Gastrocnemius medialis (tissue), 4 donors: ENCODE data around the gene CUX1. TPM values are rescaled to one million over a fixed set of nuclear protein-coding genes. Genes with fewer than 3 reads are reported as not detected.

Experiments used
- ATAC-seq, 2 donors: fragments of 150-250 bp; one replicate each; pipeline ENCODE4 v1.9.1; 2016
- DNase-seq, 2 donors: peaks; one replicate each; pipeline ENCODE4 v3.0.0-alpha.2; 2019
- H3K27ac ChIP-seq, 4 donors: fragments of 200-600 bp; sonication (generic); 1 replicate in 1 of 4; 2 replicates in 3 of 4; pipeline ENCODE4 v1.5.1; 2016 to 2018; ENCODE audit warnings: mild to moderate bottlenecking in 2 of 4, moderate library complexity in 1 of 4
- H3K27me3 ChIP-seq, 3 donors: fragments of 200-600 bp; sonication (generic) in 2 of 3; 1 replicate in 1 of 3; 2 replicates in 2 of 3; pipeline versions ENCODE4 v1.5.1 to v1.6.0; 2016 to 2019; ENCODE audit warnings: mild to moderate bottlenecking in 1 of 3, moderate library complexity in 1 of 3
- H3K36me3 ChIP-seq, 2 donors: fragments of 200-600 bp; sonication (generic) in 1 of 2; one replicate each; pipeline ENCODE4 v1.5.1; 2017 to 2018
- H3K4me1 ChIP-seq, 2 donors: fragments of 200-600 bp; sonication (generic) in 1 of 2; one replicate each; pipeline ENCODE4 v1.5.1; 2016 to 2017; ENCODE audit warnings: mild to moderate bottlenecking in 2 of 2
- H3K4me3 ChIP-seq, 4 donors: fragments of 200-600 bp; sonication (generic) in 3 of 4; 1 replicate in 1 of 4; 2 replicates in 3 of 4; pipeline ENCODE4 v1.5.1; 2016 to 2019; ENCODE audit warnings: mild to moderate bottlenecking in 2 of 4
- H3K9me3 ChIP-seq, 3 donors: fragments of 200-600 bp; sonication (generic) in 2 of 3; 1 replicate in 1 of 3; 2 replicates in 2 of 3; pipeline ENCODE4 v1.5.1; 2016 to 2019
- POLR2A ChIP-seq, 2 donors: fragments of 450-650 bp; IDR thresholded peaks; one replicate each; pipeline ENCODE4 v1.6.1; 2017; ENCODE audit warnings: antibody characterized with exemption in 2 of 2, mild to moderate bottlenecking in 2 of 2, moderate library complexity in 2 of 2
- in situ Hi-C, 4 donors: fragments of 200-750 bp; cut with MboI; loops; one replicate each; pipeline versions ENCODE4 v1.15.0 to v1.8.0; 2017; ENCODE audit warnings: low sequenced_read_pairs in 4 of 4
- intact Hi-C: fragments of 100-400 bp; cut with DNase I; formaldehyde crosslinking; loops from one replicate; pipeline ENCODE4 v1.15.1; 2023; ENCODE audit warnings: low total_unique reads
- total RNA-seq, 4 donors: library from RNA; depleted of rRNA; stranded (reverse); fragments of >200 nt; gene quantifications; one replicate each; pipeline versions ENCODE4 v1.1.0 to v1.2.3, GENCODE V29; 2016
- TF ChIP-seq, protein P1 (sequence below), 5 experiments: fragments of 450-650 bp in 3 of 5; fragments of 200-600 bp in 2 of 5; sonication (generic) in 2 of 5; IDR thresholded peaks in 4 of 5; conservative IDR thresholded peaks in 1 of 5; 1 replicate in 4 of 5; 2 replicates in 1 of 5; pipeline ENCODE4 v1.5.1; 2016 to 2019; ENCODE audit warnings: antibody characterized with exemption in 5 of 5, mild to moderate bottlenecking in 3 of 5, moderate library complexity in 3 of 5

CUX1 gene
- total RNA-seq, 4 donors from 2014 or later = 44.1 to 57.9 (median 54.9) TPM

GRCh38 chr7:102147008-102147407, 329.6 kb downstream of the CUX1 start:
- DNase-seq (peak; percentile 85 to 89), ATAC-seq (peak; percentile 82 to 84)
- Histone ChIP-seq H3K4me1 (peaks cover 14 to 24% of the 10 kb centered on the region in 2 donors), H3K4me3 (peak overlapping the region in 1 of 4 donors; percentile 8), H3K9me3 (no peaks in the 10 kb centered on the region), H3K27ac (peak overlapping the region; percentile 95 to 99 (median 97)), H3K36me3 (no peaks in the 10 kb centered on the region), H3K27me3 (no peaks in the 10 kb centered on the region)
- in situ Hi-C loops = no loop called here
- TF ChIP-seq, protein P1, sequence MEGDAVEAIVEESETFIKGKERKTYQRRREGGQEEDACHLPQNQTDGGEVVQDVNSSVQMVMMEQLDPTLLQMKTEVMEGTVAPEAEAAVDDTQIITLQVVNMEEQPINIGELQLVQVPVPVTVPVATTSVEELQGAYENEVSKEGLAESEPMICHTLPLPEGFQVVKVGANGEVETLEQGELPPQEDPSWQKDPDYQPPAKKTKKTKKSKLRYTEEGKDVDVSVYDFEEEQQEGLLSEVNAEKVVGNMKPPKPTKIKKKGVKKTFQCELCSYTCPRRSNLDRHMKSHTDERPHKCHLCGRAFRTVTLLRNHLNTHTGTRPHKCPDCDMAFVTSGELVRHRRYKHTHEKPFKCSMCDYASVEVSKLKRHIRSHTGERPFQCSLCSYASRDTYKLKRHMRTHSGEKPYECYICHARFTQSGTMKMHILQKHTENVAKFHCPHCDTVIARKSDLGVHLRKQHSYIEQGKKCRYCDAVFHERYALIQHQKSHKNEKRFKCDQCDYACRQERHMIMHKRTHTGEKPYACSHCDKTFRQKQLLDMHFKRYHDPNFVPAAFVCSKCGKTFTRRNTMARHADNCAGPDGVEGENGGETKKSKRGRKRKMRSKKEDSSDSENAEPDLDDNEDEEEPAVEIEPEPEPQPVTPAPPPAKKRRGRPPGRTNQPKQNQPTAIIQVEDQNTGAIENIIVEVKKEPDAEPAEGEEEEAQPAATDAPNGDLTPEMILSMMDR (IDR thresholded peaks at IDR 0.05 in 4 of 5, conservative IDR thresholded peaks at IDR 0.05 in 1 of 5) = no peak
- no peak for TF ChIP-seq POLR2A (IDR thresholded peaks at IDR 0.05)
- intact Hi-C loops = loop anchor here (5.0 to 10.0 kb wide), 4 partner anchors 175 to 290 kb away; no protein-coding TSS in a partner anchor

GRCh38 chr7:102148799-102149198, 331.4 kb downstream of the CUX1 start:
- no peak overlapping the region for H3K27ac ChIP-seq
- H3K27me3 ChIP-seq = no peaks in the 10 kb centered on the region
- no peak overlapping the region for H3K4me3 ChIP-seq
- peaks cover 14 to 24% of the 10 kb centered on the region in 2 donors for H3K4me1 ChIP-seq
- intact Hi-C loops = loop anchor here (5.0 to 10.0 kb wide), 4 partner anchors 176 to 291 kb away; no protein-coding TSS in a partner anchor
- ATAC-seq = no peak
- TF ChIP-seq POLR2A (IDR thresholded peaks at IDR 0.05) = no peak
- TF ChIP-seq, protein P1 (IDR thresholded peaks at IDR 0.05 in 4 of 5, conservative IDR thresholded peaks at IDR 0.05 in 1 of 5) = no peak
- in situ Hi-C loops = no loop called here
- H3K9me3 ChIP-seq = no peaks in the 10 kb centered on the region
- no peaks in the 10 kb centered on the region for H3K36me3 ChIP-seq
- no peak for DNase-seq

- DNase-seq (no peak), ATAC-seq (no peak)
- no peak for TF ChIP-seq POLR2A (IDR thresholded peaks at IDR 0.05)
- TF ChIP-seq, protein P1 (IDR thresholded peaks at IDR 0.05 in 4 of 5, conservative IDR thresholded peaks at IDR 0.05 in 1 of 5) = no peak
- no peaks in the 10 kb centered on the region for H3K36me3 ChIP-seq
- intact Hi-C loops (loop anchor here (5.0 to 10.0 kb wide), 4 partner anchors 177 to 292 kb away; no protein-coding TSS in a partner anchor), in situ Hi-C loops (no loop called here)
- H3K27ac ChIP-seq = peak overlapping the region in 2 of 4 donors; percentile 9 to 45
- H3K27me3 ChIP-seq = no peaks in the 10 kb centered on the region
- peaks cover 14 to 24% of the 10 kb centered on the region in 2 donors for H3K4me1 ChIP-seq
- no peaks in the 10 kb centered on the region for H3K9me3 ChIP-seq
- H3K4me3 ChIP-seq = no peak overlapping the region
These were observed 332.0 kb downstream of the CUX1 start for GRCh38 chr7:102149416-102149815.

DNA sequence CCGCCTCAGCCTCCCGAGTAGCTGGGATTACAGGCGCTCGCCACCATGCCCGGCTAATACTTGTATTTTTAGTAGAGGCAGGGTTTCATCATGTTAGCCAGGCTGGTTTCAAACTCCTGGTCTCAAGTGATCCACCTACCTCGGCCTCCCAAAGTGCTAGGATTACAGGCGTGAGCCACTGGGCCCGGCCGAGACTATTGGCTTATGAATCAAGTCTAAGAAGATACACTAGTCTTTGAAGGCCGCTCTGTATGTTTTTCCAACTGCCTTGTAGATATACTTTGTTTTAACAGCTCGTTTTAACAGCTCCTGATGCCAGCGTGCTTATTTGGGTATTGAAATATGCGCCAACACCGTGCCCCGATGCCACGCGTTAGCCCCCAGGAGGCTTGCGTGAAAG, 332.8 kb downstream of the CUX1 start:
- DNase-seq = no peak
- peaks cover 14 to 24% of the 10 kb centered on the region in 2 donors for H3K4me1 ChIP-seq
- H3K27ac ChIP-seq = peak overlapping the region in 2 of 4 donors; percentile 9 to 45
- H3K36me3 ChIP-seq = no peaks in the 10 kb centered on the region
- intact Hi-C loops (loop anchor here (2.0 kb wide), 1 partner anchor 23 kb away; no protein-coding TSS in a partner anchor), in situ Hi-C loops (no loop called here)
- TF ChIP-seq, protein P1 (IDR thresholded peaks at IDR 0.05 in 4 of 5, conservative IDR thresholded peaks at IDR 0.05 in 1 of 5) = no peak
- TF ChIP-seq POLR2A (IDR thresholded peaks at IDR 0.05) = no peak
- H3K9me3 ChIP-seq = no peaks in the 10 kb centered on the region
- no peak for ATAC-seq
- no peaks in the 10 kb centered on the region for H3K27me3 ChIP-seq
- no peak overlapping the region for H3K4me3 ChIP-seq
